SK-N-MC (cell line): Measurements from ENCODE around the gene RALGAPA1.
A peak's percentile ranks its signal among the peaks of the same experiment; 100 is the strongest.

ENCODE experiments used
- DNase-seq: peaks from one replicate; pipeline ENCODE4 v3.0.0-alpha.2; 2011; ENCODE audit warnings: low read depth, low spot score
- H3K27ac ChIP-seq: fragments of 200-600 bp; sonication (generic); 2 replicates; pipeline ENCODE4 v1.5.1; 2016; ENCODE audit warnings: mixed run types
- H3K36me3 ChIP-seq: fragments of 200-600 bp; sonication (generic); 2 replicates; pipeline ENCODE4 v1.6.1; 2017; ENCODE audit warnings: antibody characterized with exemption, low read length, mixed read lengths; ENCODE audit not compliant: insufficient read depth
- H3K4me3 ChIP-seq: fragments of 200-600 bp; sonication (generic); 2 replicates; pipeline ENCODE4 v1.5.1; 2016
- H3K9ac ChIP-seq: fragments of 200-600 bp; sonication (generic); 2 replicates; pipeline ENCODE4 v1.8.0; 2017; ENCODE audit warnings: mixed run types, mixed read lengths; ENCODE audit not compliant: insufficient read length
- H3K9me3 ChIP-seq: fragments of 200-600 bp; sonication (generic); 2 replicates; pipeline ENCODE4 v1.6.1; 2017; ENCODE audit warnings: low read depth, mild to moderate bottlenecking, antibody characterized with exemption, low read length, moderate library complexity, mixed read lengths
- EZH2 ChIP-seq: fragments of 200-600 bp; sonication (generic); IDR thresholded peaks from one replicate; pipeline ENCODE4 v1.6.1; 2017; ENCODE audit warnings: antibody characterized with exemption
- FOXP2 ChIP-seq: optimal IDR thresholded peaks from 2 replicates; pipeline ENCODE3; 2011; ENCODE audit warnings: mild to moderate bottlenecking, moderate library complexity; ENCODE audit not compliant: insufficient read depth; ENCODE audit errors: extremely low read length, control extremely low read depth
- POLR2AphosphoS5 ChIP-seq: IDR thresholded peaks from 2 replicates; pipeline ENCODE4 v1.6.1; 2012; ENCODE audit warnings: mild to moderate bottlenecking, low read depth, low read length, borderline replicate concordance

RALGAPA1 gene

GRCh38 chr14:35539969-35540368, 269.1 kb downstream of the RALGAPA1 start:
- Histone ChIP-seq H3K9me3 (no peaks in the 10 kb centered on the region), H3K36me3 (no peaks in the 10 kb centered on the region), H3K27ac (no peak overlapping the region), H3K9ac (no peak overlapping the region), H3K4me3 (no peak overlapping the region)
- DNase-seq: no peak
- TF ChIP-seq EZH2 (no peak), POLR2AphosphoS5 (no peak), FOXP2 (no peak)

GRCh38 chr14:35535483-35536112, 273.5 kb downstream of the RALGAPA1 start:
- Histone ChIP-seq H3K27ac (no peak overlapping the region), H3K9ac (no peak overlapping the region), H3K9me3 (no peaks in the 10 kb centered on the region), H3K36me3 (no peaks in the 10 kb centered on the region), H3K4me3 (no peak overlapping the region)
- DNase-seq: no peak
- TF ChIP-seq FOXP2: no peak
- TF ChIP-seq POLR2AphosphoS5: no peak
- no peak for TF ChIP-seq EZH2

- Histone ChIP-seq H3K27ac (no peak overlapping the region), H3K36me3 (no peaks in the 10 kb centered on the region), H3K9me3 (no peaks in the 10 kb centered on the region), H3K4me3 (peak overlapping the region; percentile 79), H3K9ac (no peak overlapping the region)
- no peak for DNase-seq
- TF ChIP-seq POLR2AphosphoS5: no peak
- no peak for TF ChIP-seq EZH2
- TF ChIP-seq FOXP2: no peak
Measured at GRCh38 chr14:35534873-35535482, 274.1 kb downstream of the RALGAPA1 start.

- Histone ChIP-seq H3K9ac (no peak overlapping the region), H3K36me3 (no peaks in the 10 kb centered on the region), H3K27ac (no peak overlapping the region), H3K9me3 (no peaks in the 10 kb centered on the region), H3K4me3 (peak overlapping the region; percentile 79)
- no peak for TF ChIP-seq POLR2AphosphoS5
- no peak for TF ChIP-seq FOXP2
- TF ChIP-seq EZH2: no peak
- no peak for DNase-seq
Measured at GRCh38 chr14:35534208-35534872, 274.8 kb downstream of the RALGAPA1 start.

- no peak within 1 kb of the TSS for H3K9ac ChIP-seq
- no peak within 1 kb of the TSS for H3K27ac ChIP-seq
- H3K9me3 ChIP-seq: no peaks in the 10 kb centered on the region
- no peaks in the 10 kb centered on the region for H3K36me3 ChIP-seq
- DNase-seq: no peak
- H3K4me3 ChIP-seq: peak within 1 kb of the TSS; percentile 79
- TF ChIP-seq EZH2 (peak; percentile 66), FOXP2 (no peak)
Measured at GRCh38 chr14:35533357-35534207, 275.5 kb downstream of the RALGAPA1 start, which contains the start of gene INSM2. INSM2 (plus strand) TSS chr14:35534164; CDS start chr14:35534253, 89 bp downstream.

GRCh38 chr14:35532783-35533356, 276.2 kb downstream of the RALGAPA1 start:
- DNase-seq: no peak
- Histone ChIP-seq H3K27ac (no peak overlapping the region), H3K4me3 (peak overlapping the region; percentile 79), H3K9me3 (no peaks in the 10 kb centered on the region), H3K9ac (no peak overlapping the region), H3K36me3 (no peaks in the 10 kb centered on the region)
- no peak for TF ChIP-seq FOXP2
- peak; percentile 96 for TF ChIP-seq EZH2

- TF ChIP-seq EZH2: no peak
- TF ChIP-seq FOXP2: no peak
- Histone ChIP-seq H3K27ac (no peak overlapping the region), H3K9me3 (no peaks in the 10 kb centered on the region), H3K36me3 (no peaks in the 10 kb centered on the region), H3K9ac (no peak overlapping the region), H3K4me3 (no peak overlapping the region)
- DNase-seq: no peak
Measured at GRCh38 chr14:35531960-35532747, 276.9 kb downstream of the RALGAPA1 start.
